GM21423 (cell line): ENCODE results near the gene PIP5K1A.
"Not testable (repeated sequence)": the region's sequence is repeated elsewhere in the genome, so short reads cannot be mapped to it uniquely, and the experiment has no call there.

ENCODE experiments used
- ATAC-seq: cut with Tn5 transposase; IDR thresholded peaks from one replicate; pipeline ENCODE4 v1.9.1; 2021; ENCODE audit warnings: mild to moderate bottlenecking, moderate library complexity; ENCODE audit not compliant: unreplicated experiment

The PIP5K1A gene

DNA sequence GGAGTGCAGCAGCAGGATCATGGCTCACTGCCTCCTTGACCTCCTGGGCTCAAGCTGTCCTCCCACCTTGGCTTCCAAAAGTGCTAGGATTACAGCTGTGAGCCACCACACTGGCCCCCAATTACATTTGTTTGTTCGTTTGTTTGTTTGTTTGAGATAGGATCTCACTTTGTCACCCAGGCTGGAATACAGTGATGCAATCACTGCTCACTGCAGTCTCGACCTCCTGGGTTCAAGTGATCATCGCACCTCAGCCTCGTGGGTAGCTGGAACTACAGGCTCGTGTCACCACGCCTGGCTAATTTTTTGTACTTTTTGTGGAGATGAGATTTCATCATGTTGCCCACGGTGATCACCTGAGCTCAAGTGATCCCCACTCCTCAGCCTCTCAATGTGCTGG is 6.3 kb upstream of the PIP5K1A start:
- no peak for ATAC-seq

DNA sequence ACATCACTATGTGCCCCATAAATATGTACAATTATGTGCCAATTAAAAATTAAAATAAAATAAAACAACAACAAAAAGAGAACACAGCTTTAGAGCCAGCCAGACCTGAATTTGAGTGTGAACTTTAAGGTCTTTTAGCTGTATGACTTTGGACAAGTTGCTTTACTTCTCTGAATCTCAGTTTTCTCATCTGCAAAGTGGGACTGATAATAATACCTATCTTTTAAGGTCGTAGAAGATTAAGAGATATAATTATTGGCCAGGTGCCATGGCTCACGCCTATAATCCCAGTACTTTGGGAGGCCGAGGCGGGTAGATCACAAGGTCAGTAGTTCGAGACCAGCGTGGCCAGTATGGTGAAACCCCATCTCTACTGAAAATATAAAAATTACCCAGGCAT is 5.0 kb upstream of the PIP5K1A start:
- no peak for ATAC-seq

DNA sequence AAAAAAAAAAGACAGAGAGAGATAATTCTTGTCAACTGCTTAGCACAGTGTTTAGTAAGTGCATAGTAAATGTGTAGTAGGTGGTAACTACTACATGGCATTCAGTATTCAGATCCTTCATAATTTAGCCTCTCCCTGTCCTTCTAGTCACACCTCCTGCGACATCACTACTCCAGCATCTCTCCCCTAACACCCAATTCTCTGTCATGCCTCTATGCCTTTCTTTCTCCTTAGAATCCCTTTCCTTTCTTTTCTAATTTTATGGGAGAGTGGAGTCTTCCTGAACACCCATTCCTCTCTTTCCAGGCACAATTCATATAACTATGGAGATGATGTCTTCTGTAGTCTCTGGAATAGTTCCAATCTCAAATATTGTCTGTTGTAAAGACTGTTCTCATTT is 4.5 kb upstream of the PIP5K1A start:
- no peak for ATAC-seq

DNA sequence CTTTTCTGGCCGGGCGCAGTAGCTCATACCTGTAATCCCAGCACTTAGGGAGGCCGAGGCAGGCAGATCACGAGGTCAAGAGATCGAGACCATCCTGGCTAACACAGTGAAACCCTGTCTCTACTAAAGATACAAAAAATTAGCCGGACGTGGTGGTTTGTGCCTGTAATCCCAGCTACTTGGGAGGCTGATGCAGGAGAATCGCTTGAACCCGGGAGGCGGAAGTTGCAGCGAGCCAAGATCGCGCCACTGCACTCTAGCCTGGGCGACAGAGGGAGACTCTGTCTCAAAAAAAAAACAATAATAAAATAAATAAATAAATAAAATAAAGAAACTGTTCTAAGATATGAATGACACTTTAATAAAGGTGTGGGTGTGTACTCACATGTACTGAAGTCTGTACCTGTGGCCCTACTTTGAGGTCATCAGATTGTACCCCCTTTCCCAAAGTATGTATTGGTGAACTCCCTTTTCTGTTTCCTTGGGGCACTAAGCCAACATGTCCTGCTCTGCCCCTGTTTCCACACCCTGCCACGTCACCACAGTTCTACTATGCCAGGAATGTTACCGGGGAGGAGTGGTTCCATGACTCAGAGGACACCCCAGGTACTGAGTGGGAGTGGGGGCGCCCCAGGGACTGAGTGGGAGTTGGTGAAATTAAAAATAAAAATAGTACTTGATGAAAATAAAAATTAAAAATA is 3.3 kb upstream of the PIP5K1A start:
- not testable (repeated sequence) for ATAC-seq

DNA sequence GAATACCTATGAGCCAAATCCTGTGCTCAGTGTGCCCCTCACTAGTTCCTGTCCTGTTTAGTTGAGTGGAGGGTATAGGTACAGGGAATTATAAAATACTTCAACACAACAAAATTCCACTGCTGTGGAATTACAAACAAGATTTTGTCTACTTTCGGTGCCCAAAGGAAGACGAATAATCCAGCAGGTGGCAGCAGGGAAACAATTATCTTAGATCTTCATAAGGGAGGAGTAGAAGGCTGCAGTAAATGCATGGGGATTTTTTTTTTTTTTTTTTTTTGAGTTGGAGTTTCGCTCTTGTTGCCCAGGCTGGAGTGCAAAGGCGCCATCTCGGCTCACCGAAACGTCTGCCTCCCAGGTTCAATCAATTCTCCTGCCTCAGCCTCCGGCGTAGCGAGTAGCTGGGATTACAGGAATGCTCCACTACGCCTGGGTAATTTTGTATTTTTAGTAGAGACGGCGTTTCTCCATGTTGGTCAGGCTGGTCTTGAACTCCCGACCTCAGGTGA is 2.0 kb upstream of the PIP5K1A start:
- no peak for ATAC-seq

DNA sequence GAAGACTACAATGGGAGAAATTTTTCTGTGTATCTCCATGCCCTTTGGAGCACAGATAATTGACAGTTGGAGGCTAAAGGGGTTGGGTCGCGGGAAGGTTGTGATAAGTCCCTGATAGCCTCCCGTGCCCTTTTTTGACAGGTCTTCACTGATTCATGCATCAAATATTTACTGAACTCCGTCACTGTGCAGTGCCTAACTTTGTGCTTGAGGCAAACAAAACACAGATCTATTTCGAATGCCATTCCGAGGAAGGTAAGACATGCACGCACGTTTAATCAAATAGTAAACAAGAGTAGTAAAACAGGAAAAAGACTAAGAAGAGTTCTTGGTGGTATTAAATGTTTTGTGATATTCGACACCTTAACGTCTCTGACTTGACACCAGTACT is 494 bp upstream of the PIP5K1A start:
- ATAC-seq, result no peak

DNA sequence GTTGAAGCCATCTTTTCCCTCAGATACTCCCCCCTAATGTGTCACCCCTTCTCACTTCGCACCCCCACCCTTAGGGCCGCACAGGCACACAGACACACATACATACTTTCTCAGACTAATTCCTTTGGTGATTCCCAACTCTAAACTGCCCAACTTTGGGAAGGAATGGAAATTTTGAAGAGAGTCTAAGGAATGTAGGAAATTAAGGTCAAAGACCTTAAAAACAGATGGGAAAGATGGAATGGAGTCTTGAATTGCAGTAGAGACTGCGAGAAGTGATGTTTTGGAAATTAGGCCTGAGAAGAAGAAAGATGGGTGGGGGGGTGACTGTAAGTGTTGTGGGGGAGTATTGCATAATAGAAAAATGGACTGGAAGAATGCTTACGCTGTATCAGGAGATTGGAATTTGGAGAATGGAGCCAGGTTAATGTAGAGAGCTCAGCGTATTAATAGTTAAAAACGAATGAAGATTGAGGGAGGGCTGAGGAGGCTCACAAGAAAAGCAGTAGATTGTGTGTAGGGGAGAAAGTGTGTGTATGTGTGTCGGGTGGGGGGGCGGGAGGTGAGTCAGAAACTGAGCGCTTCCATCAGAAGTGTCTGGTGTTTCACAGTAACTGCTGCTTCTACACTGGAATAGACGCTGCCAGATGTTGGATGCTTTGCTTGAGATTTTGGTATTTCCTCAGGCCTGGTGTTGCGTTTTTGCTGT is 1.7 kb downstream of the PIP5K1A start:
- ATAC-seq, result no peak

DNA sequence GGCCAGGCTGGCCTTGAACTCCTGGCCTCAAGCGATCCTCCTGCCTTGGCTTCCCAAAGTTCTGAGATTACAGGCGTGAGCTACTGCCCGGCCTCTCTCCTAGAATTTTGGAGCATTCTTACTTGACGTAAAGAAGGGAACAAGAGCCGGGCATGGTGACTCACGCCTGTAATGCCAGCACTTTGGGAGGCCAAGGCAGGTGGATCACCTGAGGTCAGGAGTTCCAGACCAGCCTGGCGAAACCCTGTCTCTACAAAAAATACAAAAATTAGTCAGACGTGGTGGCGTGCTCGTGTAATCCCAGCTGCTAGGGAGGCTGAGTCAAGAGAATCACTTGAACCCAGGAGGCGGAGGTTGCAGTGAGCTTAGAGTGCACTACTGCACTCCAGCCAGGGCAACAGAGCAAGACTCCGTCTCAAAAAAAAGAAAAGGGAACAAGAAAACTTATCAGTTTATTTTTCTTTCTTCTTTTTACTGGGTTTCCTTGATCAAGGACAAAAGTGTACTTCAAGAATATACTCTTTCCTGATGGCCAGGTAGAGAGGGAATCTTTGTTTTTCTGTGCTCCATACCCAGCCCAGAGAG is 7.1 kb downstream of the PIP5K1A start:
- ATAC-seq, result not testable (repeated sequence)

DNA sequence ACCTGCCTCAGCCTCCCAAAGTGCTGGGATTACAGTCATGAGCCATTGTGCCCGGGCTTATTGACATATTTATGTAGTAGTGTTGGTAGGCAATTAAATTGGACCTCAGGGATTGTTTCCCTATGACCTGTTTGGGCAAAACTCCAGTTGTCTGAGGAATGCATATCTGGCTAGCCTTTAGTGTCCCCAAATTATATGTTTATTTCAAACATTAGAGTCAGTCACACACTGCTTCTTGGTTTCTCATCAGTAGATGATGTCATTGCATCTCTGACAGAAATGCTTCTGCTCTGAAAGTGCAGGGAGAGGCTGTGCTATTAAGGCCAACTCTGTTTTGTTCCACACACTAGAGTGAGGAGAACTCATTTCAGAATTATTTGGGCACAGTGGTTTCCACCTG is 12.5 kb downstream of the PIP5K1A start:
- ATAC-seq, result no peak

DNA sequence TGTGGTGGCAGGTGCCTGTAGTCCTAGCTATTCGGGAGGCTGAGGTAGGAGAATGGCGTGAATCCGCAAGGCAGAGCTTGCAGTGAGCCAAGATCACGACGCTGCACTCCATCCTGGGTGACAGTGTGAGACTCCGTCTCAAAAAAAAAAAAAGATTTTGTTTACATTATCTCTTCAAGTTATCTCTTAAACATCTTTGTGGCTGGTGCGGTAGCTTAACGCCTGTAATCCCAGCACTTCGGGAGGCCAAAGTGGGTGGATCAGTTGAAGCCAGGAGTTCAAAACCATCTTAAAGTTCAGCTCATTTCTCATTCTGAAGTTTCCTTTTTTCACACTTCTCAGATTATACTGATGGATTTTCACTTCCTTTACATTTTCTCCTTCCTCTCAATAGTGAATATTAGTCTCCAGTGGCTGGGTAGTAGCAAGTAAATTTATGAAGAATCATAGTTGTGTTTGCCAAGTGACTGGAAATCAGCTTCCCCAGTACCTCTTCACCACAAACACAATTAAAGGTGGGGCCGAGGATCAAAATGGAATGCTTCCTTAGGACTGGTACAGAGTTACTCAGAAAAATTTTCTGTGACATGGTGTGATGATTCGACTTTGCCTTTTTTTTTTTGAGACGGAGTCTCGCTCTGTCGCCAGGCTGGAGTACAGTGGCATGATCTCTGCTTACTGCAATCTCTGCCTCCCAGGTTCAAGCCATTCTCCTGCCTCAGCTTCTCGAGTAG is 13.8 kb downstream of the PIP5K1A start:
- ATAC-seq, result no peak

DNA sequence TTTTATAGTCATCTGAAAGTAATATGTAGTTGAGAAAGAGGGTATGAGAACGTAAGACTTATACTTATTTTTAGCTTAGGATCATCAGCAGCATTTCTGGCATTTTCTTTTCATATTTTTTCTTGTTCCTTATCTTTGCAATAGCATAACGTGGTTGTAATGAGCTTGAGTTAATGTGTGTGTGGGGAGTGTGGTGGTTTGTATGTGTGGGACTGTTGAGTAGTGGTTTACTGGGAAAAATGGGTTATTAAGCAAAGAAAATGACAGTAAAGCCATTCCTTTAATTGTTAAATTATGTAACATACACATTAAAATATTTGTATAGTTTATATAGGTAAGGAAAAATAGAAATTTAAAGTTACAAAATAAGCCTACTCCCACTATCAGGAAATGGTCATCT is 15.2 kb downstream of the PIP5K1A start:
- ATAC-seq, result no peak

DNA sequence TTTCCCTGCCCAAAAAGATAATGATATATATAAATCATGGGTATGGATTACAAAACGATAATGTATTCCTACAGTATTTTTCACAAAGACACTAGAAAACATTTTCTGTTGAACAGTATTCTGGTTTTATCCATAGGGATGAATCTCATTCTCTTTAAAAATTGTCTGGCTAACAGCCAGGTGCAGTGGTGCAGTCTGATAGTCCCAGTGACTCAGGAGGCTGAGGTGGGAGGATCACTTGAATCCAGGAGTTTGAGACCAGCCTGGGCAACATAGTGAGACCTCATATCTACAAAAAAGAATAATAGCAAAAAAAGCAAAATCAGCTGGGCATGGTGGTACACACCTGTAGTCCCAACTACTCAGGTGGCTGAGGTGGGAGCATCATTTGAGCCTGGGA is 23.3 kb downstream of the PIP5K1A start:
- ATAC-seq, result no peak

DNA sequence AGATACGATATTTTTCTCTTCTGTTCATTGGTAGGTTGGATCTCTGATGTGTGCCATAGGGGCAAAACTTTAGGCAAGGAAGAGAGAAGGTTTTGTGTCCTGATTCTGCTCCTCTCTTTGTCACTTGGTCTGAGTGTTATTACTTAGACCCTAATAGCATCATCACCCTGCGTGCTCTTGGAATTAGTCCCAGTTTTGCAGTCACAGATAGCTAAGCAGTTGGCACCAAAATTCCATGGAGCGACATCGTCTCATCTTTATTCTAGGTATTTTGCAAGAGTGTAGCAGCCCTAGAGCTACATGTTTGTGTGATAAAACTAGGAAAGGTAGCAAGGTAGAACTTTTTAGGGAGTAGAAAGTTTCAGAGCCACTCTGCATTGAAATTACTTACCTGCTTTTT is 23.8 kb downstream of the PIP5K1A start:
- no peak for ATAC-seq

DNA sequence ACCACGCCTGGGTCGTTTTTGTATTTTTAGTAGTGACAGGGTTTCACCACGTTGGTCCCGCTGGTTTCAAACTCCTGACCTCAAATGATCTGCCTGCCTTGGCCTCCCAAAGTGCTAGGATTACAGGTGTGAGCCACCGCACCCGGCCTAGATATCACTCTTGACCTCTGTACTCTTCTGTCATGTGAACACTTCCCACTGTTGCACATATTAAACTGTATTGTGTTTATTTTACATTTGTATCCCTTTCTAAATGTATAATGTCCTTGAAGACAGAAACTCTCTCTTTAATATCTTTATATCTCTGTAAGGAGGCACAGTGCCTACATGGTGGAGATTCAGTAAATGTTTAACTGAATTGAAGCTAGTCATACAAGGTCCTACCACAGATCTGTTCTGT is 36.9 kb downstream of the PIP5K1A start:
- ATAC-seq, result no peak

DNA sequence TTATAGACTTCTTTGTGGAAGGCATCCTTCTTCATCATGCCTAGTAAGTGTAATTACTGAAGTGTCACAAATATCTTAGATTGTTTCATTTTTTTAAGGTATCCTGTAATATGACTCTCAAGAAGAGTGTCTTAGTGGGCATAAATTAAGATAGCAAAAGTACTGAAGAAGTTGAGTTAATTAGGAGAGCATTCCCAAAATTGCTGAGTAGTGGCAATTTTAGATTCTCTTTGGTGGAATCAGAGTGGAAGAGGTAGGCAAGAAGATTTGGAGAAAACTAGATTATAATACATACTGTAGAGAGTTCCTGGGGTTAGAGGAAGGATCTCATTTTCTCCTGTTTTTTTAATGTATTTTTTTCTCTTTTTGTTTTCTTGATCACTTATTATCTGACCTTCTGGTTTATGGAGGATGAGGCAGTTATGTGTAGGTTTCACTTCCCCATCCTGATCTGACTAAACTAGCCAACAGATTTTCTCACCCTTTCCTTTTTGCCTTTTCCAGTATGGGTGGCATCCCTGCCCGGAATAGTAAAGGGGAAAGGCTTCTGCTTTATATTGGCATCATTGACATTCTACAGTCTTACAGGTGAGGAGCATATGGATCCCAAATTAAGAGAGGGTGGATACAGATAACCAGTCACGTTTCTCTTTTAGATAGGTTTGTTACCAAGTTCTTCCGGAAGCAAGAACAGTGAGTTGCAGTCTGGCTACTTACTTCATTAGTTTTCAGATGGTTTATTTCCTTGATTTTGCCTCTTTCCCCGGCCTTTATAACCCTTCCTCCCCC is 39.5 kb downstream of the PIP5K1A start:
- no peak for ATAC-seq

DNA sequence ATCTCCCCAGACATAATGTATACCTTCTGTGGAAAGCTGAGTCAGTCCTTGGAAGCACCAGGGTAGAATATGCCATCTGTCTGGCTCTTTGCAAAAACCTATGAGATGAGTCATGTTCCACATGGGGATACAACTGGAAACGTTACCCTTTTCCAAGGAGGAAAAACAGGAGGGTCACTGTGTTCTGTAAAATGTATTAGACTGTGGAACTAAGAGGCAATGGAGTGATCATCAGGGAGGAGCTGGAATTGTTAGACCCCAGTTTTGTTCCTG is 40.1 kb downstream of the PIP5K1A start:
- no peak for ATAC-seq

DNA sequence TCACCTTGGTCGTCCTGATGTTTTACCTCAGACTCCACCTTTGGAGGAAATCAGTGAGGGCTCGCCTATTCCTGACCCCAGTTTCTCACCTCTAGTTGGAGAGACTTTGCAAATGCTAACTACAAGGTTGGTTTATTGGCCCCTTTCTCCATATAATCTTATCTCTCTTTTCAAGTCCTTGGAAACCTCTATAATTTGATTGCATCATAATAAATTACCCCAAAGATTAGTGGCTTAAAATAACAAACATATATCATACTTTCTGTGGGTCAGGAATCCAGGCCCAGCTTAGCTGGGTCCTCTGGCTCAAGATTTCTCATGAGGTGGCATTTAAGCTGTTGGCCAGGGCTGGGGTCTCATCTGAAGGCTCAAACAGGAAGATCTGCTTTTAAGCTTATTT is 44.1 kb downstream of the PIP5K1A start:
- ATAC-seq, result no peak

DNA sequence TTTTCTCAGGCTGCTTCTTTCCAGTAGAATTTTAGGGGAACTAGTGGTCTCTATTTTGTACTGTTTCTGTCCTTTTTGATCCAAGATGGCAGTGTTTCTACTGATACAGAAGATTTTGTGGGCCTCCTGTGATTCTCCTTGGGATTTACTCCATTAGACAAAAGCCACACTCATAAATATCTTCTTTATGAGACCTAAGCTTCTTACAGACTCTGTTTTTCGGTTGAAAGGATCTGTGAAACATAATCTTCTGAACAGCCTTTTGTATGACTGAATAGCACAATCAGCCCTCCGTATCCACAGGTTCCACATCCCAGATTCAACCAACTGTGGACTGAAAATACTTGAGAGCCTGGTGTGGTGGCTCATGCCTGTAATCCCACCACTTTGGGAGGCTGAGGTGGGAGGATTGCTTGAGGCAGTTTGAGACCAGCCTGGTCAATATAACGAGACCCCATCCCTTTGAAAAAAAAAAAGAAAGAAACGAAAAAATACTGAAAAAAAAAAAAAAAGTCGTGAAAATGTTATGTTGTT is 45.4 kb downstream of the PIP5K1A start:
- no peak for ATAC-seq

DNA sequence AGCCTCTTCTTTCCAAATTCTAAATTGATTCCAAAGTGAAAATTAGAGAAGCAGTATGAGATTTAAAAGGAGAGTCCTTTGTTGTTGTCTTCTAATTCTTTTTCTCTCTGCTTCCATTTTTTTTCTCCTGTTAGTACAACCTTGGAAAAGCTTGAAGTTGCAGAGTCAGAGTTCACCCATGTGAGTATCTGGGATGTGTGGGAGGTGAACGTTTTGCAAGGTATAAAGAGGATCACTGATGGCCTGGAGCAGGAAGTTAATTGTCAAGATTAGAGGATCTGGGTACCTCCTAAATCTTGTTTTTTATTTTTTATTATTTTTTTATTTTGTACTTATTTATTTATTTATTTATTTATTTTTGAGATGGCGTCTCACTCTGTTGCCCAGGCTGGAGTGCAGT is 48.4 kb downstream of the PIP5K1A start:
- no peak for ATAC-seq

DNA sequence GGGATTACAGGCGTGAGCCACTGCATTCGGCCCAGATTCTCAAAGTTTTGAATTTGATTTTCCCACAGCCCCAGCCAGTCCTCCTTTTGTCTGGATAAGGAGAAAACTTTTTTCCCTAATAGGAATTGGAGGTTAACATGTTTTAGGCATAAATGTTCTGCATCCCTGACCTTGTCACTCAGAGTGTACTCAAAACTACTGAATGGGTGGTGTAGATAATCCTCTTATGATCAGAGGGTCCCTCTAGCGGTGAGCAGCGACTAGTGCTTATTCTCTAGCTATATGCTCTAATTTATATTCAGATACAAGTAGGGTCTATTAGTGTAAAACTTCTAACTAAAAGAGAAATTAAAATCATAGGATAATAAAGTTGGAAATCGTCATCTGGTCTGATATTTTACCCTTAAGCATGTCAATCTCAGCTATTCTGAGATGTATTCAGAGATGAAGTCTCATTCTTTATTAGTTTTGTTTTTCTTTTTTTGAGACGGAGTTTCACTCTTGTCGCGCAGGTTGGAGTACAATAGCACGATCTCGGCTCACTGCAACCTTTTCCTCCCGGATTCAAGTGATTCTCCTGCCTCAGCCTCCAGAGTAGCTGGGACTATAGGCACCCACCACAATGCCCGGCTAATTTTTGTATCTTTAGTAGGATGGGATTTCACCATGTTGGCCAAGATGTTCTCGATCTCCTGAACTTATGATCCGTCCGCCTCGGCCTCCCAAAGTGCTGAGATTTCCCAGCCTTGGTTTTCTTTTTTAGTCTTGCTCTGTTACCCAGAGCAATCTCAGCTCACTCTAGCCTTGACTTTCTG is 53.5 kb downstream of the PIP5K1A start:
- no peak for ATAC-seq
